ENCODE data around the gene PRPF4. TPM values are rescaled to one million over a fixed set of nuclear protein-coding genes. Genes with fewer than 3 reads are reported as not detected.
"Not testable (repeated sequence)": the region's sequence is repeated elsewhere in the genome, so short reads cannot be mapped to it uniquely, and the experiment has no call there.

The PRPF4 gene
- total and polyA plus RNA-seq, 2 donors (not counting 3 experiments of a cell fraction or from before 2014, with no cell fraction given), result 12.9 to 25.8 TPM

GRCh38 chr9:113231701-113232100 is 43.8 kb upstream of the PRPF4 start:
- Histone ChIP-seq H3K36me3 (ENCODE audit: control insufficient read depth in 2 of 2, extremely low read depth in 1 of 2, insufficient read depth in 2 of 2, low read length in 2 of 2) (no peaks in the 10 kb centered on the region), H3K79me2 (ENCODE audit: control insufficient read depth, insufficient read depth, low read length) (no peaks in the 10 kb centered on the region), H3K4me2 (ENCODE audit: insufficient read depth, low read length) (no peak overlapping the region), H3K9me1 (replicated peaks; ENCODE audit: control insufficient read depth, extremely low read depth, insufficient read depth, low read length) (no peaks in the 10 kb centered on the region), H3K9ac (replicated peaks; ENCODE audit: extremely low read depth, insufficient read depth, low read length) (no peak overlapping the region), H2AFZ (ENCODE audit: low read depth, low read length) (no peak overlapping the region), H3K27me3 (ENCODE audit: control insufficient read depth in 2 of 2, insufficient read depth in 2 of 2, low read length in 2 of 2) (no peaks in the 10 kb centered on the region), H3K9me3 (replicated peaks; ENCODE audit: control insufficient read depth, insufficient read depth, low read length) (no peaks in the 10 kb centered on the region), H4K20me1 (replicated peaks; ENCODE audit: control insufficient read depth, extremely low read depth, insufficient read depth, low read length) (no peaks in the 10 kb centered on the region), H3K4me1 (ENCODE audit: control insufficient read depth, extremely low read depth, insufficient read depth, low read length) (peaks cover 13% of the 10 kb centered on the region), H3K27ac (ENCODE audit: insufficient read depth, low read depth, low read length) (no peak overlapping the region), H3K4me3 (replicated peaks in 1 of 3; ENCODE audit: insufficient read depth in 1 of 3, low read depth in 1 of 3, low read length in 3 of 3) (no peak overlapping the region)
- ChIA-PET CTCF (interaction anchor here (0.7 to 1.0 kb wide), 2 partner anchors 9 to 43 kb away, joined by 3 read pairs; no protein-coding TSS in a partner anchor), POLR2A (no interaction called here)
- dilution Hi-C loops (cut with MboI; ENCODE audit: extremely low pct_ligation_motif_present, low sequenced_read_pairs), result no loop called here
- no TSS peak for BruUV-seq (replicated peaks)
- DNase-seq (ENCODE audit: low read depth, low spot score) (no peak), FAIRE-seq (no peak)
- no peak for TF ChIP-seq EZH2 (IDR thresholded peaks at IDR 0.05; ENCODE audit: borderline replicate concordance, low read depth, low read length, severe bottlenecking)
- TF ChIP-seq JUN (IDR thresholded peaks at IDR 0.05; ENCODE audit: borderline replicate concordance, insufficient read depth, insufficient read length, low read depth), result no peak
- no peak for TF ChIP-seq GATA2 (IDR thresholded peaks at IDR 0.05; ENCODE audit: insufficient read depth, insufficient read length, low read depth, low read length)
- TF ChIP-seq MAX (IDR thresholded peaks at IDR 0.05; ENCODE audit: insufficient read depth, insufficient read length), result no peak
- intact Hi-C loops (cut with micrococcal nuclease), result no loop called here

GRCh38 chr9:113235701-113236255 is 39.7 kb upstream of the PRPF4 start:
- H3K9me1 ChIP-seq (replicated peaks; ENCODE audit: control insufficient read depth, extremely low read depth, insufficient read depth, low read length); H3K27ac ChIP-seq (ENCODE audit: insufficient read depth, low read depth, low read length); FAIRE-seq; H3K9ac ChIP-seq (replicated peaks; ENCODE audit: extremely low read depth, insufficient read depth, low read length); H3K79me2 ChIP-seq (ENCODE audit: control insufficient read depth, insufficient read depth, low read length); H3K4me2 ChIP-seq (ENCODE audit: insufficient read depth, low read length); DNase-seq (ENCODE audit: low read depth, low spot score); H4K20me1 ChIP-seq (replicated peaks; ENCODE audit: control insufficient read depth, extremely low read depth, insufficient read depth, low read length); H3K27me3 ChIP-seq (ENCODE audit: control insufficient read depth in 2 of 2, insufficient read depth in 2 of 2, low read length in 2 of 2); intact Hi-C loops (cut with micrococcal nuclease); BruUV-seq (replicated peaks); dilution Hi-C loops (cut with MboI; ENCODE audit: extremely low pct_ligation_motif_present, low sequenced_read_pairs); H3K4me3 ChIP-seq (replicated peaks in 1 of 3; ENCODE audit: insufficient read depth in 1 of 3, low read depth in 1 of 3, low read length in 3 of 3); POLR2A ChIA-PET; H2AFZ ChIP-seq (ENCODE audit: low read depth, low read length); H3K9me3 ChIP-seq (replicated peaks; ENCODE audit: control insufficient read depth, insufficient read depth, low read length); H3K36me3 ChIP-seq (ENCODE audit: control insufficient read depth in 2 of 2, extremely low read depth in 1 of 2, insufficient read depth in 2 of 2, low read length in 2 of 2): not testable (repeated sequence)
- H3K4me1 ChIP-seq (ENCODE audit: control insufficient read depth, extremely low read depth, insufficient read depth, low read length), result peaks cover 13% of the 10 kb centered on the region
- CTCF ChIA-PET, result interaction anchor here (1.6 kb wide), 1 partner anchor 18 kb away, joined by 3 read pairs; no protein-coding TSS in a partner anchor

Data from endothelial cell of umbilical vein (primary cell).